Measurements from ENCODE around the gene MVP.

MVP gene

DNA sequence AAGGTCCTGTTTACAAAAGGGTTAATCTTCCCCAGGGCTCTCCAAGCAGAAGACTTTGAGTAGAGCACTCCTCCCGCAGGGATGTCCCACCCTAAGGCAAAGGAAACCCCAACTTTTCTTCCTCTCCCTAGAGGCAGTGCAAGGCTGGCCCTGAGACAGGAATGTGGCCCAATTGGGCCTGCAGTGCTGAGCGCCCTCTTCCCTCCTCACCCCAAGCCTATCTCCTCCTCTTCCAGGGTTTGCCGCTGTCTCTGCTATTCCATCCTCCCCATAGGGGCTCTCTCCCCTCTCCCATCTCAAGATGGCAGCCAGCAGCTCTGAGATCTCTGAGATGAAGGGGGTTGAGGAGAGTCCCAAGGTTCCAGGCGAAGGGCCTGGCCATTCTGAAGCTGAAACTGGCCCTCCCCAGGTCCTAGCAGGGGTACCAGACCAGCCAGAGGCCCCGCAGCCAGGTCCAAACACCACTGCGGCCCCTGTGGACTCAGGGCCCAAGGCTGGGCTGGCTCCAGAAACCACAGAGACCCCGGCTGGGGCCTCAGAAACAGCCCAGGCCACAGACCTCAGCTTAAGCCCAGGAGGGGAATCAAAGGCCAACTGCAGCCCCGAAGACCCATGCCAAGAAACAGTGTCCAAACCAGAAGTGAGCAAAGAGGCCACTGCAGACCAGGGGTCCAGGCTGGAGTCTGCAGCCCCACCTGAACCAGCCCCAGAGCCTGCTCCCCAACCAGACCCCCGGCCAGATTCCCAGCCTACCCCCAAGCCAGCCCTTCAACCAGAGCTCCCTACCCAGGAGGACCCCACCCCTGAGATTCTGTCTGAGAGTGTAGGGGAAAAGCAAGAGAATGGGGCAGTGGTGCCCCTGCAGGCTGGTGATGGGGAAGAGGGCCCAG, 7.3 kb upstream of the MVP start:
- TF ChIP-seq, protein P1, sequence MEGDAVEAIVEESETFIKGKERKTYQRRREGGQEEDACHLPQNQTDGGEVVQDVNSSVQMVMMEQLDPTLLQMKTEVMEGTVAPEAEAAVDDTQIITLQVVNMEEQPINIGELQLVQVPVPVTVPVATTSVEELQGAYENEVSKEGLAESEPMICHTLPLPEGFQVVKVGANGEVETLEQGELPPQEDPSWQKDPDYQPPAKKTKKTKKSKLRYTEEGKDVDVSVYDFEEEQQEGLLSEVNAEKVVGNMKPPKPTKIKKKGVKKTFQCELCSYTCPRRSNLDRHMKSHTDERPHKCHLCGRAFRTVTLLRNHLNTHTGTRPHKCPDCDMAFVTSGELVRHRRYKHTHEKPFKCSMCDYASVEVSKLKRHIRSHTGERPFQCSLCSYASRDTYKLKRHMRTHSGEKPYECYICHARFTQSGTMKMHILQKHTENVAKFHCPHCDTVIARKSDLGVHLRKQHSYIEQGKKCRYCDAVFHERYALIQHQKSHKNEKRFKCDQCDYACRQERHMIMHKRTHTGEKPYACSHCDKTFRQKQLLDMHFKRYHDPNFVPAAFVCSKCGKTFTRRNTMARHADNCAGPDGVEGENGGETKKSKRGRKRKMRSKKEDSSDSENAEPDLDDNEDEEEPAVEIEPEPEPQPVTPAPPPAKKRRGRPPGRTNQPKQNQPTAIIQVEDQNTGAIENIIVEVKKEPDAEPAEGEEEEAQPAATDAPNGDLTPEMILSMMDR (IDR thresholded peaks at IDR 0.05; ENCODE audit: low read depth, low read length, missing control alignments), result no peak
- peak overlapping the region; percentile 62 for H3K4me3 ChIP-seq (ENCODE audit: low read depth, low read length)
- in situ Hi-C loops (cut with HindIII; ENCODE audit: low sequenced_read_pairs), result no loop called here
- no peak for DNase-seq (ENCODE audit: low read depth)

DNA sequence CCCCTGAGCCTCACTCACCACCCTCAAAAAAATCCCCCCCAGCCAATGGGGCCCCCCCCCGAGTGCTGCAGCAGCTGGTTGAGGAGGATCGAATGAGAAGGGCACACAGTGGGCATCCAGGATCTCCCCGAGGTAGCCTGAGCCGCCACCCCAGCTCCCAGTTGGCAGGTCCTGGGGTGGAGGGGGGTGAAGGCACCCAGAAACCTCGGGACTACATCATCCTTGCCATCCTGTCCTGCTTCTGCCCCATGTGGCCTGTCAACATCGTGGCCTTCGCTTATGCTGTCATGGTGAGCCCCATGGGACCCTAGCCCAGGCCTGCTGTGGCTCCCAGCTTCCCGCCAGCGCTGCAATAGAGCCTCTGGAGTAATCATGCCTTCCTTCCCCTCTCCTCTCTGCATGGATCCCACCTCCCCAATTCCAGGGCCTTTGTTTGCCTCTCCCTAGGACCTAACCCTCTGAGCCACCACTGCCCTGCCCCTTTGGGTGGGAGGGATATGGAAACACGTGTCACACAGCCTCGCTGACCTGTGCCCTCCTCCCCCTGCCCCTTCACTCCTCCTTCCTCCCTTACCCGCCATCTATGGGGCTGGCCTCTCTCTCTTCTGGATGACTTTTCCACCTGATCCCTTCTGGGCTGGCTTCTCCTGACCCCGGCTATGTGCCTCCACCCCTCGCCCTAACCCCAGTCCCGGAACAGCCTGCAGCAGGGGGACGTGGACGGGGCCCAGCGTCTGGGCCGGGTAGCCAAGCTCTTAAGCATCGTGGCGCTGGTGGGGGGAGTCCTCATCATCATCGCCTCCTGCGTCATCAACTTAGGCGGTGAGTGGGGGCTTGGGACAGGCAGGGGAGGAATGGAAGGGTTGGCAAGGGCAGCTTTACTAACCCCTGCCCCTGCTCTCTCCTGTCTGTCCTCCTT, 6.4 kb upstream of the MVP start:
- TF ChIP-seq, protein P1 (IDR thresholded peaks at IDR 0.05; ENCODE audit: low read depth, low read length, missing control alignments), result no peak
- in situ Hi-C loops (cut with HindIII; ENCODE audit: low sequenced_read_pairs), result no loop called here
- DNase-seq (ENCODE audit: low read depth), result no peak
- H3K4me3 ChIP-seq (ENCODE audit: low read depth, low read length), result peak overlapping the region; percentile 62

DNA sequence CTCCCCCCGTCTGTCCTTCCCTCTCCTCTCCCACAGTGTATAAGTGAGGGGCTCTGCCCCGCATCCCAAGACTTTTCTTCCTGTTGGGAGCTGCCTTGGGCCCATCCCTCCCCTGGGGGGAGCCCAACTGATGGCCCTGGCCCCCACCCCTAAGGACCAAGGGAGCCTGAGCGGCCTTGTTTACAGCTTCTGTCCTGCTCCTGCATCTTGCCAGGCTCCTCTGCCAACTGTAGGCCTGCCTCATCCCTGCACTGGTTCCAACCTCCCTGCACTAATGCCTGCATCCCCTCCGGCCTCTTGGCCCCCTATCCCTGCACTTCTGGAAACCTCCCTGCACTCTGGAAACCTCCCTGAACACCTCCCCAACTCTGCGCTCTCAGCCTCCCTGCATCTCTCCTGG, 5.7 kb upstream of the MVP start:
- TF ChIP-seq, protein P1 (IDR thresholded peaks at IDR 0.05; ENCODE audit: low read depth, low read length, missing control alignments), result no peak
- H3K4me3 ChIP-seq (ENCODE audit: low read depth, low read length), result no peak overlapping the region
- DNase-seq (ENCODE audit: low read depth), result no peak
- in situ Hi-C loops (cut with HindIII; ENCODE audit: low sequenced_read_pairs), result no loop called here

DNA sequence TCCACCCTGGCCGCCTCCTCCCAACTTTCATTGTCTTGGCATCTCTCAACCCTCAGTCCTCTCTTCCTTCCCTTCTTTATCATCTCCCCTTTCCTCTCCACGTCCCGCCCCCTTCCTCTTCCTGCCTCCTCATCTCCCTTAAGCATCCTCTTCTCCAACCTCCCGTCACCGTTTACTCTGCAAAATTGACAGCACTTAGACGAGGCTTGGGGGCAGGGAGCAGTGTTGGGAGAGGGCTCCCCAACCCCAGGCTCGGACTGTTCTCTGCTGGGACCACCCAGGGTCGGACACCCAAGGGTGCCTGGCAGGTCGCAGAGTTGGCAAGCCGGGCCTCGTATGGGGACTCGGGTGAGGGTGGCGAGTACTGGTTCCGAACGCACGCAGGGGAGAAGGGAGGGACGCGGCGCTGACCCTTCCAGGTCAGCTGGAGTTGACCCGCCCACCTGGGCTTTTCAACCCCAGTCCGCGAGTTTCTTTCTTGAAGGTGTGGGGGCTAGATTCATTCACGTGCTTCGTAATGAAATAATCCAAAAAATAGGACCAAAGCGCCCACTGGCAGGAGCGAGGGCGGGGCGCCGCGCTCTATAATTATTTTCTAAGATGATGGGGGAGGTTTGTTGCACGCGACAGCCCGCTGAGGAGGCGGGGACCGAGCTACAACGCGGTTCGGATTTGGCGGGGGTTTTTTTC, 5.1 kb upstream of the MVP start:
- H3K4me3 ChIP-seq (ENCODE audit: low read depth, low read length), result peak overlapping the region; percentile 77
- no peak for DNase-seq (ENCODE audit: low read depth)
- TF ChIP-seq, protein P1 (IDR thresholded peaks at IDR 0.05; ENCODE audit: low read depth, low read length, missing control alignments), result no peak
- in situ Hi-C loops (cut with HindIII; ENCODE audit: low sequenced_read_pairs), result no loop called here

DNA sequence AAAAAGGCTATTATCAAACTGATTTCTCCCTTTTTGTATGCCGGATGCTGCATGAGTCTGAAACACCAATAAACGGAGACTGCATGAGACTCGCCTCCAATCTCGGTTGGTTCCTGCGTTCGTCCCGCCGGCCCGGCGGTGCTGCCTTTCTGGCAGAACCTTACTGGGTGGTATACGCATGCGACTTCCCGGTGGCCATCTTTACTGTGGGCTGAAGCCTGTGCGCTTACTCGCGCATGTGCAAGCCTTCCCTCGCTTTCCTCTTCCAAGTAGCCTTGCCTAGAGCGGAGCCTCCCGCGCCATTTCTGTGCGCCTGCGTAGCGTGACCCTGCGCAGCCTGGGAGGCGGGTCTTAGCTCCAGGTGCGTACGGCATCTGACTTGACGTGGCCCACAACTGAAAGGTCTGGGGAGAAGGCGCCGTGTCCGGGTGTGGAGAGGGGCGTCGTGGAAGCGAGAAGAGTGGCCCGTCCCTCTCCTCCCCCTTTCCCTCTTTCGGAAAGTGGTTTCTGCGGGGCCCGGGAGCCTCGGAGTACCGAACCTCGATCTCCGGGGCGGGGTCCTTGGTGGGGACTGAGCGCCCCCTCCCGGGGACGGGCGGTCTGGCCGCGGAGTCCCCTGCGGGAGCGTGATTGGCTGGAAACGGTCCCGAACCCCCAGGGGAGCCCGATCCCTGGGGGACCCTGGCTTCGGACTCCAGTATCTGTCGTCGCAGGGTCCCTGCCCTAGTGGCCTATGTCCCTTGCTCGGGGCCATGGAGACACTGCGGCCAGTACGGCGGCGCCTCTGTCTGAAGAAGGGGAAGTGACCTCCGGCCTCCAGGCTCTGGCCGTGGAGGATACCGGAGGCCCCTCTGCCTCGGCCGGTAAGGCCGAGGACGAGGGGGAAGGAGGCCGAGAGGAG, 4.2 kb upstream of the MVP start, which contains the start of gene PAGR1:
Gene PAGR1 (plus strand): TSS at position 360 of the 901 bp plus-strand sequence. CDS start 374 bp downstream, at position 734.
- TF ChIP-seq, protein P1 (IDR thresholded peaks at IDR 0.05; ENCODE audit: low read depth, low read length, missing control alignments), result peak; percentile 89
- in situ Hi-C loops (cut with HindIII; ENCODE audit: low sequenced_read_pairs), result no loop called here
- DNase-seq (ENCODE audit: low read depth), result peak; percentile 99
- H3K4me3 ChIP-seq (ENCODE audit: low read depth, low read length), result peak within 1 kb of the TSS; percentile 77
